ENCODE data around the gene HECW1. TPM values are rescaled to one million over a fixed set of nuclear protein-coding genes. Genes with fewer than 3 reads are reported as not detected.

The HECW1 gene
- polyA plus RNA-seq, 1 donor (not counting 4 experiments of a cell fraction or from before 2014, with no cell fraction given) = not detected

DNA sequence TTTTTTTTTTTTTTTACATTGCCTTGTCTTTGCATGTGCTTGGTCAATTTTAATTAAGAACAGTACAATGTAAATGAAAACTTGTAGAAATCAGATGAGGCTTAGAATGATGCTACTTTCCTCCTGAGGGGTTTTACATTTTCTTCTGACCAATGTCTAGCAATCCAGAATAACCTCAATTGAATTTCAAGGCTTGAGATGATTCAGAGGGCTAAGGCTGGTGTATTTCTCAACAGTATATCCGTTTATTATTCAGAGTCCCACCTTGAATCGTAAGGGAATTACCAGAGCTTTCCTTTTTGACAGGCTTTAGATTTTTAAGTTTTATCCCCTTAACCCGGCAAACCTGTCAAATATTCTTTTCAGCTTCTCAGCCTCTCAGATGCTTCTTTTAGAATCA, 239.2 kb downstream of the HECW1 start:
- FAIRE-seq (no peak), DNase-seq (ENCODE audit: low read depth, low spot score) (no peak)
- no peak overlapping the region for H3K9ac ChIP-seq (ENCODE audit: control insufficient read depth, extremely low read depth, insufficient read depth, low read length)
- no peaks in the 10 kb centered on the region for H4K20me1 ChIP-seq (ENCODE audit: control insufficient read depth, extremely low read depth, insufficient read depth, low read length)
- TF ChIP-seq, protein P1, sequence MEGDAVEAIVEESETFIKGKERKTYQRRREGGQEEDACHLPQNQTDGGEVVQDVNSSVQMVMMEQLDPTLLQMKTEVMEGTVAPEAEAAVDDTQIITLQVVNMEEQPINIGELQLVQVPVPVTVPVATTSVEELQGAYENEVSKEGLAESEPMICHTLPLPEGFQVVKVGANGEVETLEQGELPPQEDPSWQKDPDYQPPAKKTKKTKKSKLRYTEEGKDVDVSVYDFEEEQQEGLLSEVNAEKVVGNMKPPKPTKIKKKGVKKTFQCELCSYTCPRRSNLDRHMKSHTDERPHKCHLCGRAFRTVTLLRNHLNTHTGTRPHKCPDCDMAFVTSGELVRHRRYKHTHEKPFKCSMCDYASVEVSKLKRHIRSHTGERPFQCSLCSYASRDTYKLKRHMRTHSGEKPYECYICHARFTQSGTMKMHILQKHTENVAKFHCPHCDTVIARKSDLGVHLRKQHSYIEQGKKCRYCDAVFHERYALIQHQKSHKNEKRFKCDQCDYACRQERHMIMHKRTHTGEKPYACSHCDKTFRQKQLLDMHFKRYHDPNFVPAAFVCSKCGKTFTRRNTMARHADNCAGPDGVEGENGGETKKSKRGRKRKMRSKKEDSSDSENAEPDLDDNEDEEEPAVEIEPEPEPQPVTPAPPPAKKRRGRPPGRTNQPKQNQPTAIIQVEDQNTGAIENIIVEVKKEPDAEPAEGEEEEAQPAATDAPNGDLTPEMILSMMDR (optimal IDR thresholded peaks at IDR 0.05 in 1 of 3, IDR thresholded peaks at IDR 0.05 in 1 of 3, conservative IDR thresholded peaks at IDR 0.05 in 1 of 3; ENCODE audit: extremely low read depth in 1 of 3, insufficient read depth in 2 of 3, low read length in 3 of 3) = no peak
- TF ChIP-seq EZH2 (IDR thresholded peaks at IDR 0.05; ENCODE audit: low read length) = no peak
- H3K4me3 ChIP-seq (ENCODE audit: control insufficient read depth in 2 of 3, extremely low read depth in 1 of 3, insufficient read depth in 2 of 3, low read depth in 1 of 3, low read length in 3 of 3) = no peak overlapping the region
- H3K9me3 ChIP-seq (ENCODE audit: control insufficient read depth, low read depth, low read length) = peaks cover 1% of the 10 kb centered on the region
- dilution Hi-C loops (cut with MboI; ENCODE audit: extremely low pct_ligation_motif_present, low sequenced_read_pairs) = no loop called here
- H3K4me1 ChIP-seq (ENCODE audit: control insufficient read depth, extremely low read depth, insufficient read depth, low read length) = no peaks in the 10 kb centered on the region
- no peak overlapping the region for H2AFZ ChIP-seq (ENCODE audit: control insufficient read depth, low read length)
- no peaks in the 10 kb centered on the region for H3K36me3 ChIP-seq (ENCODE audit: control insufficient read depth in 2 of 2, extremely low read depth in 1 of 2, insufficient read depth in 2 of 2, low read length in 2 of 2)
- no peaks in the 10 kb centered on the region for H3K9me1 ChIP-seq (ENCODE audit: control insufficient read depth, extremely low read depth, insufficient read depth, low read length)
- no peaks in the 10 kb centered on the region for H3K27me3 ChIP-seq (ENCODE audit: control insufficient read depth, extremely low read depth, insufficient read depth, low read length)
- no peaks in the 10 kb centered on the region for H3K79me2 ChIP-seq (ENCODE audit: control insufficient read depth, insufficient read depth, low read length)
- H3K4me2 ChIP-seq (ENCODE audit: control insufficient read depth, extremely low read depth, insufficient read depth, low read depth, low read length) = no peak overlapping the region
- no peak overlapping the region for H3K27ac ChIP-seq (ENCODE audit: control insufficient read depth, insufficient read depth, low read length)

DNA sequence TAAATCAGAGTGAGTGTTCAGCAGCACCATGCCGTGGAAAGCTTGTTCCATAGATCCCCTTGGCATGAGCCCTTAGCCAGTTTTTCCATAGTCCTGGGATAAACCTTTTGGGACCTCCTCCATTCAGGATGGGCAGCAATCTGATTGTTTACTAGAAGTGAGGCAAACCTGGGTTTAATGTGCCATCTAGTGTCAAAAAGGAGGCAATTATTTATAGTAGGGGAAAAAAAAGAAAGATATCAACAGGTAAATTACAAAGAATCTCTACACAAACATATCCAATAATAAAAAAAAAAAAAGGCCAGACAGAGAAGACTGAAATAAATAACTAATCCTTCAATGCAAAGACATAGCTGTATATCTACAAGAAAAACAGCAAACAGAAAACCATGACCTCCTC, 241.5 kb downstream of the HECW1 start:
- dilution Hi-C loops (cut with MboI; ENCODE audit: extremely low pct_ligation_motif_present, low sequenced_read_pairs) = no loop called here
- Histone ChIP-seq H3K36me3 (ENCODE audit: control insufficient read depth in 2 of 2, extremely low read depth in 1 of 2, insufficient read depth in 2 of 2, low read length in 2 of 2) (no peaks in the 10 kb centered on the region), H3K9me1 (ENCODE audit: control insufficient read depth, extremely low read depth, insufficient read depth, low read length) (no peaks in the 10 kb centered on the region), H3K9me3 (ENCODE audit: control insufficient read depth, low read depth, low read length) (peaks cover 1% of the 10 kb centered on the region), H3K27me3 (ENCODE audit: control insufficient read depth, extremely low read depth, insufficient read depth, low read length) (no peaks in the 10 kb centered on the region), H4K20me1 (ENCODE audit: control insufficient read depth, extremely low read depth, insufficient read depth, low read length) (no peaks in the 10 kb centered on the region), H3K4me2 (ENCODE audit: control insufficient read depth, extremely low read depth, insufficient read depth, low read depth, low read length) (no peak overlapping the region), H3K9ac (ENCODE audit: control insufficient read depth, extremely low read depth, insufficient read depth, low read length) (no peak overlapping the region), H3K79me2 (ENCODE audit: control insufficient read depth, insufficient read depth, low read length) (no peaks in the 10 kb centered on the region), H2AFZ (ENCODE audit: control insufficient read depth, low read length) (no peak overlapping the region), H3K27ac (ENCODE audit: control insufficient read depth, insufficient read depth, low read length) (no peak overlapping the region), H3K4me1 (ENCODE audit: control insufficient read depth, extremely low read depth, insufficient read depth, low read length) (no peaks in the 10 kb centered on the region), H3K4me3 (ENCODE audit: control insufficient read depth in 2 of 3, extremely low read depth in 1 of 3, insufficient read depth in 2 of 3, low read depth in 1 of 3, low read length in 3 of 3) (no peak overlapping the region)
- DNase-seq (ENCODE audit: low read depth, low spot score) (no peak), FAIRE-seq (no peak)
- TF ChIP-seq EZH2 (IDR thresholded peaks at IDR 0.05; ENCODE audit: low read length) = no peak
- TF ChIP-seq, protein P1 (optimal IDR thresholded peaks at IDR 0.05 in 1 of 3, IDR thresholded peaks at IDR 0.05 in 1 of 3, conservative IDR thresholded peaks at IDR 0.05 in 1 of 3; ENCODE audit: extremely low read depth in 1 of 3, insufficient read depth in 2 of 3, low read length in 3 of 3) = no peak

Data from keratinocyte (primary cell).